Spleen (tissue), 11 donors: ENCODE measurements around the gene TTC28. TPM values are rescaled to one million over a fixed set of nuclear protein-coding genes. Genes with fewer than 3 reads are reported as not detected.
"Not testable (repeated sequence)": the region's sequence is repeated elsewhere in the genome, so short reads cannot be mapped to it uniquely, and the experiment has no call there.

Experiments used
- DNase-seq: peaks from one replicate; pipeline ENCODE4 v3.0.0-alpha.2; 2020
- H3K27ac ChIP-seq, 8 donors: fragments of 200-600 bp; sonication (generic) in 7 of 8; 1 replicate in 4 of 8; 2 replicates in 4 of 8; pipeline versions ENCODE4 v1.5.0 to v1.8.0; 2016 to 2021; ENCODE audit warnings: inconsistent platforms in 4 of 8, mild to moderate bottlenecking in 4 of 8, moderate library complexity in 1 of 8
- H3K27me3 ChIP-seq, 7 donors: fragments of 200-600 bp; sonication (generic) in 6 of 7; replicated peaks in 1 of 7; 1 replicate in 4 of 7; 2 replicates in 3 of 7; pipeline versions ENCODE4 v1.5.0 to v1.8.0; 2016 to 2021; ENCODE audit warnings: inconsistent platforms in 3 of 7, mild to moderate bottlenecking in 1 of 7
- H3K36me3 ChIP-seq, 6 donors: fragments of 200-600 bp; sonication (generic) in 5 of 6; 1 replicate in 4 of 6; 2 replicates in 2 of 6; pipeline versions ENCODE4 v1.5.0 to v1.8.0; 2016 to 2021; ENCODE audit warnings: inconsistent platforms in 2 of 6
- H3K4me1 ChIP-seq, 6 donors: fragments of 200-600 bp; sonication (generic) in 5 of 6; 1 replicate in 3 of 6; 2 replicates in 3 of 6; pipeline versions ENCODE4 v1.5.0 to v1.8.0; 2016 to 2021; ENCODE audit warnings: inconsistent platforms in 3 of 6
- H3K4me3 ChIP-seq, 8 donors: fragments of 200-600 bp; sonication (generic) in 7 of 8; 1 replicate in 4 of 8; 2 replicates in 4 of 8; pipeline versions ENCODE4 v1.5.0 to v1.8.0; 2016 to 2021; ENCODE audit warnings: inconsistent platforms in 4 of 8, mild to moderate bottlenecking in 4 of 8, moderate library complexity in 2 of 8
- H3K9me3 ChIP-seq, 8 donors: fragments of 200-600 bp; sonication (generic) in 7 of 8; 1 replicate in 4 of 8; 2 replicates in 4 of 8; pipeline versions ENCODE4 v1.5.0 to v1.8.0; 2016 to 2021; ENCODE audit warnings: inconsistent platforms in 4 of 8
- CTCF ChIP-seq, 11 experiments: fragments of 200-600 bp in 7 of 11; fragments of 450-650 bp in 4 of 11; sonication (generic) in 4 of 11; IDR thresholded peaks in 8 of 11; conservative IDR thresholded peaks in 3 of 11; 1 replicate in 7 of 11; 2 replicates in 4 of 11; pipeline versions ENCODE4 v1.4.0 to v1.8.0; 2016 to 2021; ENCODE audit warnings: antibody characterized with exemption in 11 of 11, inconsistent platforms in 4 of 11, mild to moderate bottlenecking in 1 of 11
- POLR2A ChIP-seq, 3 donors: fragments of 450-650 bp; IDR thresholded peaks; one replicate each; pipeline ENCODE4 v1.5.1; 2017; ENCODE audit warnings: antibody characterized with exemption in 3 of 3, mild to moderate bottlenecking in 1 of 3
- POLR2AphosphoS5 ChIP-seq, 3 donors: sonication (generic); formaldehyde crosslinking; IDR thresholded peaks; one replicate each; pipeline ENCODE4 v1.5.1; 2017; ENCODE audit warnings: antibody characterized with exemption in 3 of 3
- WGBS, 5 donors: extraction: QIAGEN DNeasy Blood & Tissue Kit in 3 of 5; methylation state at CpG; one replicate each; pipeline versions ENCODE4 v1.1.5 to v1.1.7; 2013 to 2018; 5-methylcytosine and 5-hydroxymethylcytosine counted together
- intact Hi-C: fragments of 100-400 bp; cut with DNase I; formaldehyde crosslinking; loops from one replicate; pipeline ENCODE4 v1.15.0; 2023; ENCODE audit warnings: low total_unique reads
- polyA plus RNA-seq, 3 donors: library from polyadenylated mRNA; stranded (reverse); fragments of 200-250 nt; gene quantifications; one replicate each; pipeline ENCODE4 v1.2.1, GENCODE V29; 2013
- total RNA-seq, 7 donors: library from RNA; depleted of rRNA in 3 of 7; stranded (reverse); fragments of >200 nt in 3 of 7; fragmentation: NEBNext Ultra II Directional in 4 of 7; extraction: Animal tissue kit (Norgen Biotek cat#: 25700) in 4 of 7; gene quantifications; one replicate each; pipeline versions ENCODE4 v1.1.0 to v1.2.1, GENCODE V29; 2016 to 2021
- donor health status: healthy with polysubstance abuse.
- donor health status: DM: no; HTN: no; CAD: no; lungs with moderate emphysema.
- donor health status: DM: no; HTN: no; CAD: no.
- donor health status: Bipolar disorder and iron deficiency.
- donor health status: healthy.
- donor health status: DM: no; HTN: no; CAD: no.
- donor health status: DM: yes; HTN: yes; CAD: no.

TTC28 gene
- total and polyA plus RNA-seq, 10 donors, result 0.62 to 69.0 (median 33.5) TPM

- H3K27ac ChIP-seq, result no peak overlapping the region
- intact Hi-C loops, result no loop called here
- H3K4me3 ChIP-seq, result no peak overlapping the region
- WGBS, 5 donors, result 86 to 96% (median 90%) methylated on average over 3 of the region's 3 CpGs
- H3K4me1 ChIP-seq, result no peaks in the 10 kb centered on the region
- TF ChIP-seq POLR2AphosphoS5 (IDR thresholded peaks at IDR 0.05), result no peak
- no peak for TF ChIP-seq POLR2A (IDR thresholded peaks at IDR 0.05)
- no peak for TF ChIP-seq CTCF (IDR thresholded peaks at IDR 0.05 in 8 of 11, conservative IDR thresholded peaks at IDR 0.05 in 3 of 11)
- no peaks in the 10 kb centered on the region for H3K9me3 ChIP-seq
- no peaks in the 10 kb centered on the region for H3K36me3 ChIP-seq
- no peak for DNase-seq
- no peaks in the 10 kb centered on the region for H3K27me3 ChIP-seq
These were observed 103.5 kb downstream of the TTC28 start for GRCh38 chr22:28576162-28576561.

DNA sequence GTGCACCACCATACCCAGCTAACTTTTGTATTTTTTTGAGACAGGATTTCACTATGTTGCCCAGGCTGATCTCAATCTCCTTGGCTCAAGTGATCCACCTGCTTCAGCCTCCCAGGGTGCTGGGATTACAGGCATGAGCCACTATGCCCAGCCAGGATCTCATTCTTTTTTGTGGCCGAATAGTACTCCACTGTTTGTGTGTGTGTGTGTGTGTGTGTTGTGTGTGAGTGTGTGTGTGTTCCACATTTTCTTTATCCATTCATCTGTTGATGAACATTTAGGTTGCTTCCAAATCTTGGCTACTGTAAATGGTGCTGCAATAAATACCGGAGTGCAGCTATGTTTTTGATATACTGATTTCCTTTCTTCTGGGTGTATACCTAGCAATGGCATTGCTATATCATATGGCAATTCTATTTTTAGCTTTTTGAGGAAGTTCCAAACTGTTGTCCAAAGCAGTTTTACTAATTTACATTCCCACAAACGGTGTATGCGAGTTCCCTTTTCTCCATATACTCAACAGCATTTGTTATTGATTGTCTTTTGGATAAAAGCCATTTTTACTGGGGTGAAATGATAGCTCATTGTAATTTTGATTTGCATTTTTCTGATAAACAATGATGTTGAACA is 105.4 kb downstream of the TTC28 start:
- no peak for DNase-seq
- Histone ChIP-seq H3K9me3 (no peaks in the 10 kb centered on the region), H3K36me3 (no peaks in the 10 kb centered on the region), H3K27me3 (no peaks in the 10 kb centered on the region), H3K27ac (no peak overlapping the region), H3K4me3 (no peak overlapping the region), H3K4me1 (no peaks in the 10 kb centered on the region)
- 34 to 53% (median 48%) methylated on average over 4 of the region's 4 CpGs for WGBS, 5 donors
- intact Hi-C loops, result no loop called here
- no peak for TF ChIP-seq POLR2A (IDR thresholded peaks at IDR 0.05)

GRCh38 chr22:28570696-28571373 is 108.8 kb downstream of the TTC28 start:
- no peaks in the 10 kb centered on the region for H3K4me1 ChIP-seq
- H3K27ac ChIP-seq, result no peak overlapping the region
- no peaks in the 10 kb centered on the region for H3K9me3 ChIP-seq
- no peak for DNase-seq
- H3K27me3 ChIP-seq, result no peaks in the 10 kb centered on the region
- H3K4me3 ChIP-seq, result no peak overlapping the region
- intact Hi-C loops, result no loop called here
- 83 to 89% (median 88%) methylated on average over 3 of the region's 3 CpGs for WGBS, 5 donors
- TF ChIP-seq CTCF (IDR thresholded peaks at IDR 0.05 in 8 of 11, conservative IDR thresholded peaks at IDR 0.05 in 3 of 11) (no peak), POLR2AphosphoS5 (IDR thresholded peaks at IDR 0.05) (no peak), POLR2A (IDR thresholded peaks at IDR 0.05) (no peak)
- H3K36me3 ChIP-seq, result no peaks in the 10 kb centered on the region

- DNase-seq, H3K4me1 ChIP-seq, H3K36me3 ChIP-seq, intact Hi-C loops, H3K27ac ChIP-seq, H3K9me3 ChIP-seq, H3K27me3 ChIP-seq, H3K4me3 ChIP-seq: not testable (repeated sequence)
- 88 to 100% (median 96%) methylated on average over 3 of the region's 3 CpGs for WGBS, 5 donors
These were observed 110.7 kb downstream of the TTC28 start for GRCh38 chr22:28568974-28569373.

- Histone ChIP-seq H3K36me3 (no peaks in the 10 kb centered on the region), H3K4me3 (no peak overlapping the region), H3K27me3 (no peaks in the 10 kb centered on the region), H3K9me3 (no peaks in the 10 kb centered on the region), H3K4me1 (no peaks in the 10 kb centered on the region), H3K27ac (no peak overlapping the region)
- intact Hi-C loops, result no loop called here
- DNase-seq, result no peak
- TF ChIP-seq POLR2A (IDR thresholded peaks at IDR 0.05) (no peak), POLR2AphosphoS5 (IDR thresholded peaks at IDR 0.05) (no peak), CTCF (IDR thresholded peaks at IDR 0.05 in 8 of 11, conservative IDR thresholded peaks at IDR 0.05 in 3 of 11) (no peak)
These were observed 111.5 kb downstream of the TTC28 start for GRCh38 chr22:28568099-28568498.

- WGBS, 5 donors, result 87 to 97% (median 91%) methylated on average over 12 of the region's 12 CpGs
- H3K36me3 ChIP-seq, H3K4me1 ChIP-seq, H3K27me3 ChIP-seq, intact Hi-C loops, H3K27ac ChIP-seq, H3K4me3 ChIP-seq, H3K9me3 ChIP-seq, DNase-seq: not testable (repeated sequence)
These were observed 112.6 kb downstream of the TTC28 start for GRCh38 chr22:28566920-28567499.
